GM12878 (cell line): ENCODE measurements around the gene RASD1. TPM values are rescaled to one million over a fixed set of nuclear protein-coding genes. Genes with fewer than 3 reads are reported as not detected.

Experiments used
- ATAC-seq: fragments of 200-7000 bp; cut with Tn5 transposase; 3 replicates; pipeline ENCODE4 v1.9.1; 2020; ENCODE audit warnings: mild to moderate bottlenecking, moderate library complexity
- BruUV-seq: library from RNA; stranded (reverse); fragments of 400-500 nt; replicated peaks from 2 replicates; lab custom pipeline; 2021; lab: Mats Ljungman, UMichigan
- CTCF ChIA-PET: fragments of 300-600 bp; sonication (Branson Sonifier 250); formaldehyde crosslinking; extraction: SDS; loops from one replicate; lab custom pipeline; 2021; ENCODE audit warnings: inconsistent platforms; lab: Yijun Ruan, JAX
- POLR2A ChIA-PET: fragments of 350-600 bp; formaldehyde crosslinking; extraction: SDS; loops from one replicate; lab custom pipeline; 2021; ENCODE audit warnings: inconsistent platforms; lab: Charles Lee
- RAD21 ChIA-PET: fragments of 300-600 bp; sonication (Branson Sonifier 250); formaldehyde crosslinking; loops from one replicate; lab custom pipeline; 2023; ENCODE audit warnings: antibody characterized with exemption; ENCODE audit not compliant: unreplicated experiment; lab: Charles Lee
- SMC1A ChIA-PET: fragments of 300-600 bp; sonication (Branson Sonifier 250); formaldehyde crosslinking; loops from one replicate; lab custom pipeline; 2023; ENCODE audit not compliant: unreplicated experiment, uncharacterized antibody; lab: Charles Lee
- DNase-seq: peaks from one replicate; pipeline ENCODE4 v3.0.0-alpha.2; 2011; ENCODE audit warnings: low read depth, low spot score
- FAIRE-seq: peaks from 3 replicates; lab custom pipeline; 2011; peaks lifted over from hg19 to GRCh38; lab: Jason Lieb, UNC
- H2AFZ ChIP-seq: 2 replicates; pipeline ENCODE4 v1.6.0; 2011; ENCODE audit warnings: low read depth, low read length, control low read depth; ENCODE audit not compliant: control insufficient read depth
- H3K27ac ChIP-seq: 2 replicates; pipeline ENCODE4 v1.5.1; 2011; ENCODE audit warnings: control low read depth; ENCODE audit not compliant: control insufficient read depth, insufficient read depth
- H3K27me3 ChIP-seq, 2 experiments: replicated peaks in 1 of 2; 2 replicates each; pipeline versions ENCODE4 v1.6.0 to v1.6.1; 2011; ENCODE audit warnings: low read length in 1 of 2; ENCODE audit not compliant: control insufficient read depth in 2 of 2, insufficient read depth in 2 of 2
- H3K36me3 ChIP-seq, 2 experiments: 2 replicates each; pipeline ENCODE4 v1.5.1; 2011; ENCODE audit warnings: low read length in 1 of 2; ENCODE audit not compliant: control insufficient read depth in 2 of 2, insufficient read depth in 2 of 2
- H3K4me1 ChIP-seq: 2 replicates; pipeline ENCODE4 v1.6.1; 2011; ENCODE audit warnings: mild to moderate bottlenecking, low read length, moderate library complexity, mixed read lengths; ENCODE audit not compliant: control insufficient read depth, insufficient read depth
- H3K4me2 ChIP-seq: 2 replicates; pipeline ENCODE4 v1.6.0; 2011; ENCODE audit warnings: control low read depth; ENCODE audit not compliant: control insufficient read depth, insufficient read depth
- H3K4me3 ChIP-seq: fragments of 200-600 bp; sonication (generic); 2 replicates; pipeline ENCODE4 v1.5.1; 2016
- H3K79me2 ChIP-seq: 2 replicates; pipeline ENCODE4 v1.6.0; 2011; ENCODE audit warnings: low read length; ENCODE audit not compliant: control insufficient read depth, insufficient read depth
- H3K9ac ChIP-seq: 2 replicates; pipeline ENCODE4 v1.8.0; 2011; ENCODE audit warnings: low read length, control low read depth, mixed read lengths; ENCODE audit not compliant: control insufficient read depth, insufficient read depth
- H3K9me3 ChIP-seq: replicated peaks from 3 replicates; pipeline ENCODE4 v1.5.1; 2011; ENCODE audit warnings: mild to moderate bottlenecking, low read length; ENCODE audit not compliant: control insufficient read depth, insufficient read depth
- H4K20me1 ChIP-seq: 2 replicates; pipeline ENCODE4 v1.6.0; 2011; ENCODE audit not compliant: control insufficient read depth, insufficient read depth
- CHD1 ChIP-seq: IDR thresholded peaks from 2 replicates; pipeline ENCODE4 v1.6.1; 2012; ENCODE audit warnings: low read depth, low read length, improper control_type of control experiment
- CHD2 ChIP-seq: IDR thresholded peaks from 2 replicates; pipeline ENCODE4 v1.6.1; 2011; ENCODE audit warnings: low read depth, low read length, improper control_type of control experiment, borderline replicate concordance
- CHD4 ChIP-seq: fragments of 200-600 bp; sonication (generic); IDR thresholded peaks from 2 replicates; pipeline ENCODE4 v1.6.1; 2016; ENCODE audit warnings: mild to moderate bottlenecking
- FOS ChIP-seq: IDR thresholded peaks from 3 replicates; pipeline ENCODE4 v1.6.1; 2011; ENCODE audit warnings: borderline replicate concordance; ENCODE audit not compliant: insufficient read length; ENCODE audit errors: extremely low read depth
- HDAC2 ChIP-seq: fragments of 200-600 bp; sonication (generic); IDR thresholded peaks from 2 replicates; pipeline ENCODE4 v1.6.1; 2017
- KLF5 ChIP-seq: fragments of 450-650 bp; IDR thresholded peaks from 2 replicates; pipeline ENCODE4 v1.6.1; 2014; ENCODE audit warnings: mild to moderate bottlenecking; ENCODE audit not compliant: partially characterized antibody
- NBN ChIP-seq: fragments of 450-650 bp; IDR thresholded peaks from 2 replicates; pipeline ENCODE4 v1.6.1; 2016
- NR2C2 ChIP-seq: IDR thresholded peaks from 2 replicates; pipeline ENCODE4 v1.6.1; 2011; ENCODE audit warnings: borderline replicate concordance, low read depth; ENCODE audit not compliant: control insufficient read depth, insufficient read length
- NRF1 ChIP-seq: conservative IDR thresholded peaks from 2 replicates; pipeline ENCODE4 v1.6.1; 2011; ENCODE audit warnings: mild to moderate bottlenecking, low read depth, low read length, improper control_type of control experiment
- PAX5 ChIP-seq: IDR thresholded peaks from 2 replicates; pipeline ENCODE4 v1.6.1; 2011; ENCODE audit warnings: low read depth, low read length, borderline replicate concordance
- RAD51 ChIP-seq: fragments of 450-650 bp; IDR thresholded peaks from 2 replicates; pipeline ENCODE4 v1.6.1; 2016; ENCODE audit warnings: moderate library complexity, mild to moderate bottlenecking, inconsistent platforms
- YBX1 ChIP-seq: fragments of 450-650 bp; IDR thresholded peaks from 2 replicates; pipeline ENCODE4 v1.6.1; 2016; ENCODE audit warnings: antibody characterized with exemption
- ZNF622 ChIP-seq: fragments of 450-650 bp; IDR thresholded peaks from 2 replicates; pipeline ENCODE4 v1.6.1; 2017; ENCODE audit warnings: mild to moderate bottlenecking, inconsistent platforms
- ZSCAN29 ChIP-seq: fragments of 450-650 bp; IDR thresholded peaks from 2 replicates; pipeline ENCODE4 v1.6.1; 2017; ENCODE audit warnings: mild to moderate bottlenecking, moderate library complexity
- WGBS: methylation state at CpG from one replicate; pipeline ENCODE4 v1.1.6; 2016; ENCODE audit warnings: low lambda C conversion rate; ENCODE audit not compliant: insufficient replicate concordance, insufficient coverage; ENCODE audit errors: missing lambda C conversion rate; 5-methylcytosine and 5-hydroxymethylcytosine counted together
- in situ Hi-C: fragments of 300-500 bp; cut with MboI; formaldehyde crosslinking; loops from 9 replicates; pipeline ENCODE4 v1.14.3; 2018; ENCODE audit warnings: mixed read lengths
- intact Hi-C: fragments of 100-400 bp; cut with micrococcal nuclease; formaldehyde crosslinking; loops from one replicate; pipeline ENCODE4 v1.14.2; 2022; ENCODE audit not compliant: unreplicated experiment
- polyA plus RNA-seq, 11 experiments: library from polyadenylated mRNA; depleted of rRNA in 4 of 11; unstranded in 6 of 11; stranded (reverse) in 5 of 11; fragments of >200 nt; fragmentation: Nextera tagmentation in 4 of 11; fragmentation: Illumina TruSeq in 1 of 11; extraction: Ambion mirVana in 4 of 11; extraction: Trizol in 1 of 11; gene quantifications; 1 replicate in 1 of 11; 2 replicates in 10 of 11; pipeline versions ENCODE4 v1.2.1 to v1.2.3, GENCODE V29; 2011 to 2016; ENCODE audit warnings: inconsistent platforms in 2 of 11, missing spikeins in 2 of 11, low read depth in 1 of 11
- total RNA-seq, 4 experiments: library from RNA; depleted of rRNA in 3 of 4; stranded (reverse); fragments of >200 nt in 3 of 4; fragmentation: Illumina TruSeq in 1 of 4; extraction: Trizol in 1 of 4; gene quantifications; 2 replicates each; pipeline versions ENCODE4 v1.2.1 to v1.2.3, GENCODE V29; 2013 to 2021
- TF ChIP-seq, protein P1 (sequence below): IDR thresholded peaks from 2 replicates; pipeline ENCODE4 v1.6.1; 2012; ENCODE audit warnings: low read depth, low read length, improper control_type of control experiment
- TF ChIP-seq, protein P2 (sequence below): fragments of 150-350 bp; IDR thresholded peaks from 2 replicates; pipeline ENCODE4 v1.6.1; 2016; ENCODE audit warnings: low read depth, low read length

Gene RASD1
- total and polyA plus RNA-seq, 10 of the 15 experiments (the other 5 are each of a cell fraction or from before 2014, with no cell fraction given) = 0.14 to 0.33 TPM; not detected in 8

DNA sequence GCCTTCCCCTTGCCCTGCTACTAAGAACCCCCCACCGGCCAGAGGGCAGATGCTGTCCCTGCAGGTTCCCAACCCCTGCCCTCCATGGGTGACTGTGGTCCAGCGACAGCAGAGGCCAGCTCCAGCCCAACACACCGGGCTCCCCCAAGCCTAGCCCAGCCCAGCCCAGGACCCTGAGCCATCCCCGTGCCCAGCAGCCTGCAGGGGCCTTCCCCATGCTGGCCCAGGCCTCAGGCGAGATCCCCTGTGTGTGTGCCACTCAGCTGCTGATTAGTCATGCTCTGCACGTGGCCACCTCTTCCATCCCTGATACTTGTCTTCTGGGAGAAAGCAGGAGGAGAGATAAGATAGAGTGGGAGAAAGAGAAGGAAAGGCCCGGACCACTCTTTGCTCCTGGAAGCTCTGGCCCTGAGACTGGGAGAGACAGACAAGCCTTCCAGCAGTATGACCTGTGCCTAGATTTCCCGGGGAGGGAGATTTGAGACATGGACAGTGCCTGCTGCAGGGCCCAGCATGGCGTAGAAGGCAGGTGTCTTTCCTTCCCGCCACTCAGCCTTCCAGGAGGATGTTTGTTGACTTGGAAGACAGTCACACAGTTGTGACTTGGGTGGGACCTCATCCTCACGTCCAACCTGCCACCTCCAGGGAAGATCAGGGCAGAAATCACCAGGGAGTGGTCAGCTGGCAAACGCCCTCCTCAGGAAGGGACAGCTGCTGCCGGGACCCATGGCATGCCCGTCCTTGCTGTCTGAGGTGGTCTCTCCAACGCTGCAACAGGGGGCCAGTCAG lies 41.3 kb upstream of the RASD1 start:
- ATAC-seq (no peak), FAIRE-seq (no peak), DNase-seq (no peak)
- WGBS = 52% methylated on average over 14 of the region's 15 CpGs
- Histone ChIP-seq H3K9ac (no peak overlapping the region), H3K27ac (no peak overlapping the region), H3K9me3 (no peaks in the 10 kb centered on the region), H3K79me2 (no peaks in the 10 kb centered on the region), H3K4me1 (no peaks in the 10 kb centered on the region), H3K36me3 (no peaks in the 10 kb centered on the region), H3K4me3 (no peak overlapping the region), H4K20me1 (no peaks in the 10 kb centered on the region; the same call in 1 of the 2 replicates), H2AFZ (no peak overlapping the region), H3K4me2 (no peak overlapping the region), H3K27me3 (no peaks in the 10 kb centered on the region; a peak in 1 of 4 replicates)
- CTCF ChIA-PET = interaction anchor here (0.5 kb wide), 1 partner anchor 1257 kb away, joined by 3 read pairs; no protein-coding TSS in a partner anchor
- POLR2A ChIA-PET = no interaction called here
- in situ Hi-C loops (no loop called here), intact Hi-C loops (no loop called here)
- RAD21 ChIA-PET = no interaction called here
- BruUV-seq = no TSS peak
- SMC1A ChIA-PET = no interaction called here
- TF ChIP-seq CHD2 (no peak), PAX5 (no peak), NR2C2 (no peak), FOS (no peak), CHD4 (no peak), RAD51 (no peak), HDAC2 (no peak), ZNF622 (no peak), NBN (no peak), KLF5 (no peak), YBX1 (no peak), ZSCAN29 (no peak), NRF1 (no peak), CHD1 (no peak)
- TF ChIP-seq, protein P1, sequence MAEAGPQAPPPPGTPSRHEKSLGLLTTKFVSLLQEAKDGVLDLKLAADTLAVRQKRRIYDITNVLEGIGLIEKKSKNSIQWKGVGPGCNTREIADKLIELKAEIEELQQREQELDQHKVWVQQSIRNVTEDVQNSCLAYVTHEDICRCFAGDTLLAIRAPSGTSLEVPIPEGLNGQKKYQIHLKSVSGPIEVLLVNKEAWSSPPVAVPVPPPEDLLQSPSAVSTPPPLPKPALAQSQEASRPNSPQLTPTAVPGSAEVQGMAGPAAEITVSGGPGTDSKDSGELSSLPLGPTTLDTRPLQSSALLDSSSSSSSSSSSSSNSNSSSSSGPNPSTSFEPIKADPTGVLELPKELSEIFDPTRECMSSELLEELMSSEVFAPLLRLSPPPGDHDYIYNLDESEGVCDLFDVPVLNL = no peak
- TF ChIP-seq, protein P2, sequence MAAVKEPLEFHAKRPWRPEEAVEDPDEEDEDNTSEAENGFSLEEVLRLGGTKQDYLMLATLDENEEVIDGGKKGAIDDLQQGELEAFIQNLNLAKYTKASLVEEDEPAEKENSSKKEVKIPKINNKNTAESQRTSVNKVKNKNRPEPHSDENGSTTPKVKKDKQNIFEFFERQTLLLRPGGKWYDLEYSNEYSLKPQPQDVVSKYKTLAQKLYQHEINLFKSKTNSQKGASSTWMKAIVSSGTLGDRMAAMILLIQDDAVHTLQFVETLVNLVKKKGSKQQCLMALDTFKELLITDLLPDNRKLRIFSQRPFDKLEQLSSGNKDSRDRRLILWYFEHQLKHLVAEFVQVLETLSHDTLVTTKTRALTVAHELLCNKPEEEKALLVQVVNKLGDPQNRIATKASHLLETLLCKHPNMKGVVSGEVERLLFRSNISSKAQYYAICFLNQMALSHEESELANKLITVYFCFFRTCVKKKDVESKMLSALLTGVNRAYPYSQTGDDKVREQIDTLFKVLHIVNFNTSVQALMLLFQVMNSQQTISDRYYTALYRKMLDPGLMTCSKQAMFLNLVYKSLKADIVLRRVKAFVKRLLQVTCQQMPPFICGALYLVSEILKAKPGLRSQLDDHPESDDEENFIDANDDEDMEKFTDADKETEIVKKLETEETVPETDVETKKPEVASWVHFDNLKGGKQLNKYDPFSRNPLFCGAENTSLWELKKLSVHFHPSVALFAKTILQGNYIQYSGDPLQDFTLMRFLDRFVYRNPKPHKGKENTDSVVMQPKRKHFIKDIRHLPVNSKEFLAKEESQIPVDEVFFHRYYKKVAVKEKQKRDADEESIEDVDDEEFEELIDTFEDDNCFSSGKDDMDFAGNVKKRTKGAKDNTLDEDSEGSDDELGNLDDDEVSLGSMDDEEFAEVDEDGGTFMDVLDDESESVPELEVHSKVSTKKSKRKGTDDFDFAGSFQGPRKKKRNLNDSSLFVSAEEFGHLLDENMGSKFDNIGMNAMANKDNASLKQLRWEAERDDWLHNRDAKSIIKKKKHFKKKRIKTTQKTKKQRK = no peak
